CD4-positive, alpha-beta memory T cell (primary cell): ENCODE measurements around the gene CACNA1C. TPM values are rescaled to one million over a fixed set of nuclear protein-coding genes. Genes with fewer than 3 reads are reported as not detected.

ENCODE experiments used
- CTCF ChIA-PET: fragments of 350-600 bp; sonication (Branson Sonifier 250); formaldehyde crosslinking; loops from one replicate; lab custom pipeline; 2021; ENCODE audit warnings: inconsistent platforms; ENCODE audit not compliant: partially characterized antibody; lab: Charles Lee
- POLR2A ChIA-PET: fragments of 350-600 bp; sonication (Branson Sonifier 250); formaldehyde crosslinking; loops from one replicate; lab custom pipeline; 2021; ENCODE audit not compliant: partially characterized antibody; lab: Charles Lee
- DNase-seq, 5 donors: peaks; one replicate each; pipeline versions ENCODE4 v3.0.0 to v3.0.0-alpha.2; 2020 to 2022; ENCODE audit warnings: mixed read lengths in 1 of 5
- H3K27ac ChIP-seq: one replicate; pipeline ENCODE4 v1.7.0; 2013; ENCODE audit warnings: low read depth, low read length
- H3K27me3 ChIP-seq: 2 replicates; pipeline ENCODE4 v1.7.0; 2013; ENCODE audit warnings: mild to moderate bottlenecking, low read length, moderate library complexity; ENCODE audit not compliant: insufficient read depth
- H3K36me3 ChIP-seq: 2 replicates; pipeline ENCODE4 v1.7.0; 2013; ENCODE audit warnings: mild to moderate bottlenecking, low read length, moderate library complexity; ENCODE audit not compliant: insufficient read depth
- H3K4me1 ChIP-seq: 2 replicates; pipeline ENCODE4 v1.7.0; 2013; ENCODE audit warnings: mild to moderate bottlenecking, low read length, moderate library complexity; ENCODE audit not compliant: insufficient read depth
- H3K4me3 ChIP-seq, 2 donors: one replicate each; pipeline ENCODE4 v1.7.0; 2013; ENCODE audit warnings: low read length in 2 of 2, mild to moderate bottlenecking in 1 of 2
- H3K9me3 ChIP-seq, 2 donors: one replicate each; pipeline ENCODE4 v1.7.0; 2013; ENCODE audit warnings: low read length in 2 of 2, control low read depth in 1 of 2; ENCODE audit not compliant: control insufficient read depth in 1 of 2
- H3K27ac Mint-ChIP-seq, 7 donors: one replicate each; pipeline ENCODE4 v1.8.0; 2020 to 2021; ENCODE audit warnings: mixed read lengths in 7 of 7, mild to moderate bottlenecking in 6 of 7, inconsistent platforms in 3 of 7, moderate library complexity in 3 of 7
- H3K27me3 Mint-ChIP-seq, 2 donors: one replicate each; pipeline ENCODE4 v1.8.0; 2020 to 2021; ENCODE audit warnings: mixed read lengths in 2 of 2
- H3K36me3 Mint-ChIP-seq, 2 donors: one replicate each; pipeline ENCODE4 v1.8.0; 2020 to 2021; ENCODE audit warnings: mixed read lengths in 2 of 2, inconsistent platforms in 1 of 2, mild to moderate bottlenecking in 1 of 2
- H3K4me1 Mint-ChIP-seq, 4 donors: one replicate each; pipeline ENCODE4 v1.8.0; 2020 to 2021; ENCODE audit warnings: mixed read lengths in 4 of 4, mild to moderate bottlenecking in 1 of 4
- H3K4me3 Mint-ChIP-seq, 8 donors: one replicate each; pipeline ENCODE4 v1.8.0; 2020 to 2021; ENCODE audit warnings: mixed read lengths in 8 of 8, mild to moderate bottlenecking in 7 of 8, moderate library complexity in 6 of 8, inconsistent platforms in 3 of 8
- H3K9me3 Mint-ChIP-seq, 8 donors: one replicate each; pipeline ENCODE4 v1.8.0; 2020 to 2021; ENCODE audit warnings: mixed read lengths in 8 of 8, mild to moderate bottlenecking in 5 of 8, inconsistent platforms in 3 of 8, moderate library complexity in 1 of 8
- intact Hi-C: fragments of 100-400 bp; cut with micrococcal nuclease; formaldehyde crosslinking; loops from one replicate; pipeline ENCODE4 v1.15.1; 2023
- polyA plus RNA-seq, 2 donors: library from polyadenylated mRNA; unstranded; fragments of 300-500 nt; fragmentation: Illumina TruSeq; gene quantifications; one replicate each; pipeline ENCODE4 v1.2.3, GENCODE V29; 2021
- total RNA-seq, 2 experiments: library from RNA; stranded (reverse); gene quantifications; one replicate each; pipeline ENCODE4 v1.2.3, GENCODE V29; 2021

CACNA1C gene
- total and polyA plus RNA-seq, 4 experiments from 2014 or later = 0.05 to 0.21 (median 0.07) TPM

GRCh38 chr12:2415568-2415944, 362.8 kb downstream of the CACNA1C start:
- H3K4me1 ChIP-seq = no peaks in the 10 kb centered on the region
- Mint-ChIP-seq H3K27me3 (peaks cover 0 to 5% of the 10 kb centered on the region in 2 donors), H3K4me1 (no peaks in the 10 kb centered on the region), H3K4me3 (no peak overlapping the region), H3K9me3 (no peaks in the 10 kb centered on the region), H3K27ac (no peak overlapping the region), H3K36me3 (no peaks in the 10 kb centered on the region)
- H3K4me3 ChIP-seq = no peak overlapping the region
- no peaks in the 10 kb centered on the region for H3K27me3 ChIP-seq
- H3K36me3 ChIP-seq = no peaks in the 10 kb centered on the region
- ChIA-PET POLR2A (no interaction called here), CTCF (no interaction called here)
- intact Hi-C loops = no loop called here
- H3K9me3 ChIP-seq = no peaks in the 10 kb centered on the region
- H3K27ac ChIP-seq = no peak overlapping the region
- no peak for DNase-seq

- H3K36me3 ChIP-seq = no peaks in the 10 kb centered on the region
- H3K27me3 ChIP-seq = no peaks in the 10 kb centered on the region
- H3K9me3 ChIP-seq = no peaks in the 10 kb centered on the region
- Mint-ChIP-seq H3K27me3 (peaks cover 0 to 5% of the 10 kb centered on the region in 2 donors), H3K9me3 (no peaks in the 10 kb centered on the region), H3K27ac (no peak overlapping the region), H3K4me1 (no peaks in the 10 kb centered on the region), H3K36me3 (no peaks in the 10 kb centered on the region), H3K4me3 (no peak overlapping the region)
- ChIA-PET POLR2A (no interaction called here), CTCF (no interaction called here)
- no peak overlapping the region for H3K27ac ChIP-seq
- H3K4me1 ChIP-seq = no peaks in the 10 kb centered on the region
- intact Hi-C loops = no loop called here
- no peak for DNase-seq
- H3K4me3 ChIP-seq = no peak overlapping the region
Measured at GRCh38 chr12:2416158-2416557, 363.4 kb downstream of the CACNA1C start.

GRCh38 chr12:2417481-2418160, 364.8 kb downstream of the CACNA1C start:
- Histone ChIP-seq H3K27me3 (no peaks in the 10 kb centered on the region), H3K36me3 (no peaks in the 10 kb centered on the region), H3K4me3 (no peak overlapping the region), H3K9me3 (no peaks in the 10 kb centered on the region), H3K27ac (no peak overlapping the region), H3K4me1 (no peaks in the 10 kb centered on the region)
- ChIA-PET CTCF (no interaction called here), POLR2A (no interaction called here)
- Mint-ChIP-seq H3K4me1 (no peaks in the 10 kb centered on the region), H3K27ac (no peak overlapping the region), H3K27me3 (peaks cover 0 to 7% of the 10 kb centered on the region in 2 donors), H3K36me3 (no peaks in the 10 kb centered on the region), H3K9me3 (no peaks in the 10 kb centered on the region), H3K4me3 (no peak overlapping the region)
- intact Hi-C loops = no loop called here
- DNase-seq = no peak

GRCh38 chr12:2418579-2418978, 365.8 kb downstream of the CACNA1C start:
- H3K9me3 ChIP-seq = no peaks in the 10 kb centered on the region
- no peaks in the 10 kb centered on the region for H3K4me1 Mint-ChIP-seq
- H3K9me3 Mint-ChIP-seq = no peaks in the 10 kb centered on the region
- no peak overlapping the region for H3K27ac ChIP-seq
- H3K4me1 ChIP-seq = no peaks in the 10 kb centered on the region
- H3K4me3 Mint-ChIP-seq = no peak overlapping the region
- no peak overlapping the region for H3K4me3 ChIP-seq
- no peaks in the 10 kb centered on the region for H3K36me3 Mint-ChIP-seq
- H3K36me3 ChIP-seq = no peaks in the 10 kb centered on the region
- H3K27me3 ChIP-seq = no peaks in the 10 kb centered on the region
- intact Hi-C loops = no loop called here
- ChIA-PET POLR2A (no interaction called here), CTCF (no interaction called here)
- no peak for DNase-seq
- H3K27me3 Mint-ChIP-seq = peaks cover 0 to 8% of the 10 kb centered on the region in 2 donors
- H3K27ac Mint-ChIP-seq = no peak overlapping the region

GRCh38 chr12:2422591-2422990, 369.8 kb downstream of the CACNA1C start:
- Mint-ChIP-seq H3K4me1 (no peaks in the 10 kb centered on the region), H3K4me3 (no peak overlapping the region)
- POLR2A ChIA-PET = no interaction called here

GRCh38 chr12:2429032-2429431, 376.2 kb downstream of the CACNA1C start:
- Histone ChIP-seq H3K4me3 (no peak overlapping the region), H3K27me3 (no peaks in the 10 kb centered on the region), H3K36me3 (no peaks in the 10 kb centered on the region), H3K27ac (no peak overlapping the region), H3K4me1 (no peaks in the 10 kb centered on the region), H3K9me3 (no peaks in the 10 kb centered on the region)
- peaks cover 6 to 8% of the 10 kb centered on the region in 2 donors for H3K27me3 Mint-ChIP-seq
- H3K36me3 Mint-ChIP-seq = no peaks in the 10 kb centered on the region
- H3K9me3 Mint-ChIP-seq = peaks cover 0 to 5% (median 0%) of the 10 kb centered on the region in 8 donors
- no peak overlapping the region for H3K4me3 Mint-ChIP-seq
- no peak overlapping the region for H3K27ac Mint-ChIP-seq
- DNase-seq = no peak
- intact Hi-C loops = no loop called here
- ChIA-PET CTCF (no interaction called here), POLR2A (no interaction called here)
- H3K4me1 Mint-ChIP-seq = no peaks in the 10 kb centered on the region

More at GRCh38 chr12:2422591-2422990, 369.8 kb downstream of the CACNA1C start:
- H3K9me3 ChIP-seq = no peaks in the 10 kb centered on the region
- no peaks in the 10 kb centered on the region for H3K4me1 ChIP-seq
- H3K36me3 Mint-ChIP-seq = no peaks in the 10 kb centered on the region
- CTCF ChIA-PET = interaction anchor here (1.8 kb wide), 1 partner anchor 28 kb away, joined by 6 read pairs; no protein-coding TSS in a partner anchor
- H3K27ac Mint-ChIP-seq = peak overlapping the region in 1 of 7 donors; percentile 30
- H3K27me3 ChIP-seq = no peaks in the 10 kb centered on the region
- peaks cover 7 to 10% of the 10 kb centered on the region in 2 donors for H3K27me3 Mint-ChIP-seq
- H3K27ac ChIP-seq = no peak overlapping the region
- no peak for DNase-seq
- H3K4me3 ChIP-seq = no peak overlapping the region
- intact Hi-C loops = no loop called here
- peaks cover 0 to 5% (median 0%) of the 10 kb centered on the region in 8 donors for H3K9me3 Mint-ChIP-seq
- H3K36me3 ChIP-seq = no peaks in the 10 kb centered on the region

- Histone ChIP-seq H3K4me1 (no peaks in the 10 kb centered on the region), H3K9me3 (no peaks in the 10 kb centered on the region), H3K36me3 (no peaks in the 10 kb centered on the region), H3K4me3 (no peak overlapping the region), H3K27me3 (no peaks in the 10 kb centered on the region), H3K27ac (no peak overlapping the region)
- ChIA-PET POLR2A (no interaction called here), CTCF (no interaction called here)
- peaks cover 0 to 2% (median 0%) of the 10 kb centered on the region in 8 donors for H3K9me3 Mint-ChIP-seq
- no peak for DNase-seq
- no peak overlapping the region for H3K27ac Mint-ChIP-seq
- intact Hi-C loops = no loop called here
- H3K27me3 Mint-ChIP-seq = peaks cover 7% of the 10 kb centered on the region in 2 donors
- H3K4me3 Mint-ChIP-seq = no peak overlapping the region
- no peaks in the 10 kb centered on the region for H3K4me1 Mint-ChIP-seq
- H3K36me3 Mint-ChIP-seq = no peaks in the 10 kb centered on the region
Measured at GRCh38 chr12:2431810-2432209, 379.0 kb downstream of the CACNA1C start.
